CD4-positive, alpha-beta T cell (primary cell): Measurements from ENCODE around the gene GCNT3. TPM values are rescaled to one million over a fixed set of nuclear protein-coding genes. Genes with fewer than 3 reads are reported as not detected.

ENCODE experiments used
- ATAC-seq: fragments of 200-7000 bp; cut with Tn5 transposase; one replicate; pipeline ENCODE4 v1.10.0; 2022; ENCODE audit warnings: mild to moderate bottlenecking; ENCODE audit not compliant: poor library complexity
- CTCF ChIA-PET: fragments of 350-600 bp; sonication (Branson Sonifier 250); formaldehyde crosslinking; loops from one replicate; lab custom pipeline; 2021; ENCODE audit warnings: antibody characterized with exemption, inconsistent platforms; lab: Charles Lee
- POLR2A ChIA-PET: fragments of 350-600 bp; sonication (Branson Sonifier 250); formaldehyde crosslinking; loops from one replicate; lab custom pipeline; 2021; ENCODE audit warnings: antibody characterized with exemption, inconsistent platforms; lab: Charles Lee
- DNase-seq, 14 experiments: peaks; one replicate each; pipeline ENCODE4 v3.0.0-alpha.2; 2013 to 2020; ENCODE audit warnings: mixed read lengths in 2 of 14
- H3K27ac ChIP-seq, 2 donors: one replicate each; pipeline versions ENCODE4 v1.5.1 to v1.7.0; 2013; ENCODE audit warnings: low read length in 2 of 2, low read depth in 1 of 2, mild to moderate bottlenecking in 1 of 2
- H3K27me3 ChIP-seq, 2 experiments: 1 replicate in 1 of 2; 2 replicates in 1 of 2; pipeline versions ENCODE4 v1.6.1 to v1.7.0; 2013; ENCODE audit warnings: low read length in 2 of 2, control low read depth in 1 of 2, mild to moderate bottlenecking in 1 of 2, moderate library complexity in 1 of 2; ENCODE audit not compliant: insufficient read depth in 2 of 2, control insufficient read depth in 1 of 2
- H3K36me3 ChIP-seq: one replicate; pipeline ENCODE4 v1.6.1; 2013; ENCODE audit warnings: low read length, control low read depth; ENCODE audit not compliant: insufficient read depth
- H3K4me1 ChIP-seq: one replicate; pipeline ENCODE4 v1.6.1; 2013; ENCODE audit warnings: low read length, control low read depth; ENCODE audit not compliant: insufficient read depth
- H3K4me3 ChIP-seq: one replicate; pipeline ENCODE4 v1.5.1; 2013; ENCODE audit warnings: mild to moderate bottlenecking, low read length, moderate library complexity
- H3K9me3 ChIP-seq, 2 experiments: 1 replicate in 1 of 2; 2 replicates in 1 of 2; pipeline versions ENCODE4 v1.6.1 to v1.7.0; 2013; ENCODE audit warnings: low read length in 2 of 2, mild to moderate bottlenecking in 2 of 2, control low read depth in 1 of 2, moderate library complexity in 1 of 2; ENCODE audit not compliant: control insufficient read depth in 1 of 2, insufficient read depth in 1 of 2
- H3K27ac Mint-ChIP-seq: one replicate; pipeline ENCODE4 v1.8.0; 2020; ENCODE audit warnings: mixed read lengths
- H3K27me3 Mint-ChIP-seq: one replicate; pipeline ENCODE4 v1.8.0; 2021; ENCODE audit warnings: mixed read lengths
- H3K36me3 Mint-ChIP-seq: one replicate; pipeline ENCODE4 v1.8.0; 2021; ENCODE audit warnings: low read depth, mixed read lengths
- H3K4me1 Mint-ChIP-seq: one replicate; pipeline ENCODE4 v1.8.0; 2021; ENCODE audit warnings: low read depth, mixed read lengths
- H3K4me3 Mint-ChIP-seq: one replicate; pipeline ENCODE4 v1.8.0; 2020; ENCODE audit warnings: mild to moderate bottlenecking, mixed read lengths
- H3K9me3 Mint-ChIP-seq: one replicate; pipeline ENCODE4 v1.8.0; 2020; ENCODE audit warnings: mixed read lengths
- intact Hi-C, 2 experiments: fragments of 100-400 bp; cut with DNase I in 1 of 2; cut with micrococcal nuclease in 1 of 2; formaldehyde crosslinking; loops; one replicate each; pipeline versions ENCODE4 v1.15.1 to v1.9.0; 2023 to 2025; cut with DNase I, micrococcal nuclease
- total RNA-seq, 174 experiments: library from RNA in 2 of 174; stranded (reverse) in 2 of 174; gene quantifications; one replicate each; pipeline ENCODE4 v1.2.3 and lab custom pipeline; 2021 to 2026
- TF ChIP-seq, protein P1 (sequence below): fragments of 200-600 bp; IDR thresholded peaks from one replicate; pipeline ENCODE4 v1.8.0; 2022; ENCODE audit warnings: antibody characterized with exemption, mild to moderate bottlenecking

GCNT3 gene
- total RNA-seq, 2 experiments from 2014 or later = not detected

DNA sequence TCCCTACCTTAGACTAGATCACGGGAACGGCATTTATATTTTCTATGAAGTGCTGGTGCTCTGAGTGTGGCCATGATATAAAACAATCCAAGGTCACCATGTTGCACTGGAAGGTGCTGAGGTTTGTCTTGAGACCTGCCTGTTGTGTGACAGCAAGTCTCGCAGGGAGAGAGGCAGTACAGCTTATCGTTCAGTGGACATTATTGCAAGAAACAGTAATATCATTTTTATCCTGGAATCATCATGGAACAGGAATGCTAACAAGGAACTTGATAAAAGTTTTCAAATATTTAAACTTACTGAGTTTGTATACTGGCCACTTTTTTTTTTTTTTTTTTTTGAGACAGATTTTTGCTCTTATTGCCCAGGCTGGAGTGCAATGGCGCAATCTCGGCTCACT lies 40.0 kb upstream of the GCNT3 start:
- no peak for DNase-seq
- no peak overlapping the region for H3K27ac Mint-ChIP-seq
- Histone ChIP-seq H3K27me3 (peaks cover 0 to 2% of the 10 kb centered on the region in 2 experiments), H3K4me1 (no peaks in the 10 kb centered on the region), H3K9me3 (no peaks in the 10 kb centered on the region), H3K36me3 (no peaks in the 10 kb centered on the region), H3K4me3 (no peak overlapping the region), H3K27ac (no peak overlapping the region)
- no peak for ATAC-seq
- H3K9me3 Mint-ChIP-seq = no peaks in the 10 kb centered on the region
- H3K36me3 Mint-ChIP-seq = no peaks in the 10 kb centered on the region
- TF ChIP-seq, protein P1, sequence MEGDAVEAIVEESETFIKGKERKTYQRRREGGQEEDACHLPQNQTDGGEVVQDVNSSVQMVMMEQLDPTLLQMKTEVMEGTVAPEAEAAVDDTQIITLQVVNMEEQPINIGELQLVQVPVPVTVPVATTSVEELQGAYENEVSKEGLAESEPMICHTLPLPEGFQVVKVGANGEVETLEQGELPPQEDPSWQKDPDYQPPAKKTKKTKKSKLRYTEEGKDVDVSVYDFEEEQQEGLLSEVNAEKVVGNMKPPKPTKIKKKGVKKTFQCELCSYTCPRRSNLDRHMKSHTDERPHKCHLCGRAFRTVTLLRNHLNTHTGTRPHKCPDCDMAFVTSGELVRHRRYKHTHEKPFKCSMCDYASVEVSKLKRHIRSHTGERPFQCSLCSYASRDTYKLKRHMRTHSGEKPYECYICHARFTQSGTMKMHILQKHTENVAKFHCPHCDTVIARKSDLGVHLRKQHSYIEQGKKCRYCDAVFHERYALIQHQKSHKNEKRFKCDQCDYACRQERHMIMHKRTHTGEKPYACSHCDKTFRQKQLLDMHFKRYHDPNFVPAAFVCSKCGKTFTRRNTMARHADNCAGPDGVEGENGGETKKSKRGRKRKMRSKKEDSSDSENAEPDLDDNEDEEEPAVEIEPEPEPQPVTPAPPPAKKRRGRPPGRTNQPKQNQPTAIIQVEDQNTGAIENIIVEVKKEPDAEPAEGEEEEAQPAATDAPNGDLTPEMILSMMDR = no peak
- peaks cover 5% of the 10 kb centered on the region for H3K27me3 Mint-ChIP-seq
- intact Hi-C loops = no loop called here
- H3K4me1 Mint-ChIP-seq = no peaks in the 10 kb centered on the region
- ChIA-PET CTCF (no interaction called here), POLR2A (no interaction called here)
- H3K4me3 Mint-ChIP-seq = no peak overlapping the region

DNA sequence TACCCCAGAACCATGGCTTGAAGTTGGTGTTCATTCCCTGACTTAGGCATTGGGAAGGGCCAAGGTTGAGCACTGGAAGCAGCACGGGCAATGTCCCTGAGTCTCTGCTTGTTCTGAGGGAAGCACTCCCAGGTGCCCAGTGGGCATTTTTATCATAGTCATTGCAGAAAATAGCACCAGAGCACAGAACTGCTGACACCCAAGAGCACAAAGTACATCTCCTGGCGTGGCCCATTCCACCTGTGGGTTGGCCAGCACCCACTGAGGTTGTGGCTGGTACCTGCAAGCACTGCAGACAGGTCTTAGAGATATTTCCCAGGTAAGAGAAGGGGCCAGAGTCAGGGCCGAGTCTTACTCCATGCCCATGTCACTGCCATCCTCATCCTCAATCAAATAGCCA lies 28.5 kb upstream of the GCNT3 start:
- DNase-seq = no peak
- ChIA-PET POLR2A (no interaction called here), CTCF (no interaction called here)
- TF ChIP-seq, protein P1 = no peak
- Histone ChIP-seq H3K27ac (no peak overlapping the region), H3K9me3 (no peaks in the 10 kb centered on the region), H3K4me3 (no peak overlapping the region), H3K36me3 (no peaks in the 10 kb centered on the region), H3K27me3 (peaks cover 3 to 4% of the 10 kb centered on the region in 2 experiments), H3K4me1 (no peaks in the 10 kb centered on the region)
- intact Hi-C loops = no loop called here
- Mint-ChIP-seq H3K4me3 (no peak overlapping the region), H3K4me1 (no peaks in the 10 kb centered on the region), H3K36me3 (no peaks in the 10 kb centered on the region), H3K27me3 (peaks cover 6% of the 10 kb centered on the region), H3K9me3 (no peaks in the 10 kb centered on the region), H3K27ac (no peak overlapping the region)
- ATAC-seq = no peak

- POLR2A ChIA-PET = no interaction called here
- TF ChIP-seq, protein P1 = no peak
Observed at GRCh38 chr15:59587085-59587826, 24.3 kb upstream of the GCNT3 start.

More at GRCh38 chr15:59587085-59587826, 24.3 kb upstream of the GCNT3 start:
- H3K27me3 Mint-ChIP-seq = peaks cover 10% of the 10 kb centered on the region
- Histone ChIP-seq H3K4me3 (no peak overlapping the region), H3K27me3 (no peaks in the 10 kb centered on the region), H3K9me3 (no peaks in the 10 kb centered on the region), H3K27ac (no peak overlapping the region), H3K36me3 (no peaks in the 10 kb centered on the region), H3K4me1 (peaks cover 4% of the 10 kb centered on the region)
- H3K4me1 Mint-ChIP-seq = peaks cover 9% of the 10 kb centered on the region
- CTCF ChIA-PET = no interaction called here
- no peaks in the 10 kb centered on the region for H3K36me3 Mint-ChIP-seq
- no peak for ATAC-seq
- no peak overlapping the region for H3K27ac Mint-ChIP-seq
- no peak for DNase-seq
- H3K9me3 Mint-ChIP-seq = no peaks in the 10 kb centered on the region
- intact Hi-C loops = no loop called here
- H3K4me3 Mint-ChIP-seq = no peak overlapping the region
